Measurements from ENCODE around the gene RANBP3L. TPM values are rescaled to one million over a fixed set of nuclear protein-coding genes. Genes with fewer than 3 reads are reported as not detected.

Gene RANBP3L
- total RNA-seq, 1 experiment from 2014 or later, result not detected

DNA sequence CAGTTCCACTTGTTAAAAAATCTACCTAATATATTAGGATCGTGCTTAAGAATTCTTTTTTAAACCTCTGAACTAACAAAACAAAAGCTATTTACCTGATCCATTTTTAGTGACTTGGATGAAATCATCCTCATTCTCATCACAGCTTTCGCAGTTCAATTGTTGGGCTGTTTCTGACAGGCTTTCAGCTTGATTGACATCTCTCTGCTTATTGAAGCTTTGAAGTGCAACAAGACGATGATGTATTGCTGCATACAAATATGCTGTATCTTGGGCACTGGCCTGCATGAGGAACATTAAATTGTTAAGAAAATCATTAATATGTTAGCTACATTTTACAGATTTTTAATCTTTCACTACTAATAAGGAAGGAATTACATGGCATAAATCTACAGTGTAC lies 50.5 kb downstream of the RANBP3L start:
- in situ Hi-C loops (cut with HindIII; ENCODE audit: low sequenced_read_pairs), result no loop called here
- DNase-seq (ENCODE audit: low spot score), result no peak

- in situ Hi-C loops (cut with HindIII; ENCODE audit: low sequenced_read_pairs), result no loop called here
These were observed 51.3 kb downstream of the RANBP3L start for GRCh38 chr5:36250427-36250826.

GRCh38 chr5:36246036-36246800 lies 55.5 kb downstream of the RANBP3L start:
- DNase-seq (ENCODE audit: low spot score), result no peak
- in situ Hi-C loops (cut with HindIII; ENCODE audit: low sequenced_read_pairs), result no loop called here

More at GRCh38 chr5:36250427-36250826, 51.3 kb downstream of the RANBP3L start:
- DNase-seq (ENCODE audit: low spot score), result no peak

GRCh38 chr5:36244076-36244475 lies 57.6 kb downstream of the RANBP3L start:
- in situ Hi-C loops (cut with HindIII; ENCODE audit: low sequenced_read_pairs), result no loop called here

GRCh38 chr5:36243653-36244052 lies 58.0 kb downstream of the RANBP3L start:
- no peak for DNase-seq (ENCODE audit: low spot score)
- in situ Hi-C loops (cut with HindIII; ENCODE audit: low sequenced_read_pairs), result no loop called here

More at GRCh38 chr5:36244076-36244475, 57.6 kb downstream of the RANBP3L start:
- no peak for DNase-seq (ENCODE audit: low spot score)

- DNase-seq (ENCODE audit: low spot score), result peak; percentile 30
- in situ Hi-C loops (cut with HindIII; ENCODE audit: low sequenced_read_pairs), result no loop called here
These were observed 58.9 kb downstream of the RANBP3L start for GRCh38 chr5:36242534-36243485.

- peak; percentile 97 for DNase-seq (ENCODE audit: low spot score)
- in situ Hi-C loops (cut with HindIII; ENCODE audit: low sequenced_read_pairs), result no loop called here
These were observed 59.8 kb downstream of the RANBP3L start, which contains the start of gene NADK2 for GRCh38 chr5:36241631-36242533. NADK2 (minus strand) TSS chr5:36241925; CDS start chr5:36241798, 127 bp downstream.

GRCh38 chr5:36240779-36241630 lies 60.7 kb downstream of the RANBP3L start:
- DNase-seq (ENCODE audit: low spot score), result peak; percentile 50
- in situ Hi-C loops (cut with HindIII; ENCODE audit: low sequenced_read_pairs), result no loop called here

DNA sequence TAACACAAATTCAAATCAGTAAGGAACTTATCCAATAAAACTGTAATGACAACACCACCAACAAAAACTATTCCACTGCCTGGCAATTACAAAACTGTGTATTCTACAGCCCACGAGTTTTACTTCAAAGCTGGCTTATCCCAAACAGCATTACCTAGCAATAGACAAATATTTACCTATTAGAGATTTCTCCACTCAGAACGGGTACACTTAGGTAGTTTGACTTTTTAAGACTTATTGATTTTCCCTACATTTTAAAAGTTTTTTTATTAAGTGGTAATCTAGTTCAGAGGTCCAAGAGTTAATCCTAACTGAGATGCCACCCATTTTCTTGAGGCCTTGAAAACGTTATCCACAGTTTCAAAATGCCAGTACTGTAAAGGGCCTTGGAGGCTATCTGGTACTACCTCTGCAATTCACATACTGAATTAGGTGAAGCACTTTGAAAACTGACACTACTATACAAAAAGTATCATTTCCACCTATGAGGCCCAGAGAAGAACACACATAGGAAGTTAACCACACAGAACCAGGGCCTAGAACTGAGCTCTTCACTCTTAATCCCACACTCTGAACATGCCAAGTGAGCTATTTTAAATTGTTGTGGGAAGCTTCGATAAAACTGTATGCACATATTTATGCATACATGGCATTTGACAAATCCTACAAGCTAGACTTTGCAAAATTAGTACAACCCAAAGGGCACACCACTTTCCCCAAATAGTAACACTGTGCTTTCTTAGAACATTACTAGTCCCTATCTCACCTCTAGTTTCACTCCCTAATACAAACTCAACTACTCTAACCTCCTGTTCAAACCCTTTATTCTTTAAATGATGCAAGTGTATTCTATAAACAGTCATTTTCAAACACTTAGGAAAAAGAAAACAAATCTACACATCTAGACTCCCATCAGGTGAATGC lies 62.1 kb downstream of the RANBP3L start:
- in situ Hi-C loops (cut with HindIII; ENCODE audit: low sequenced_read_pairs), result no loop called here
- no peak for DNase-seq (ENCODE audit: low spot score)

- no peak for DNase-seq (ENCODE audit: low spot score)
- in situ Hi-C loops (cut with HindIII; ENCODE audit: low sequenced_read_pairs), result no loop called here
These were observed 63.0 kb downstream of the RANBP3L start for GRCh38 chr5:36238502-36239295.

DNA sequence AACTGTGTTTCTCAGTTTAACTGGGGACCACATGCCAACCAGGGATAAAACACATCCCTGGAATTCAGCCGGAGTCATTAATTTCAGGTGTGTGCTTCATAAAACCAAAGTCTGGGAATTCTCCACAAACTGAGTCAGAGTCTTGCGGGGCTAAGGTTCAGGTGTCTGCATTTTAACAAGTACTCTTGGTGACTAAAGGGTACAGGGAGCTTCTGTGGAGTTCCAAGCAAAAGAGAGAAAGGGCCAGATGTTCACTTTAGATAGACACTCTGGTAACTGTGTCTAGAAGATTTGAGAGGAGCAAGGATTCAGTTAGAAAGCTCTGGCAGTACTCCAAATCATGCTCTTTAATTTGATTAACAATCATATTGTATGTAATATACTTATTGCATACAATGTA lies 64.0 kb downstream of the RANBP3L start:
- in situ Hi-C loops (cut with HindIII; ENCODE audit: low sequenced_read_pairs), result no loop called here
- no peak for DNase-seq (ENCODE audit: low spot score)

- in situ Hi-C loops (cut with HindIII; ENCODE audit: low sequenced_read_pairs), result no loop called here
- no peak for DNase-seq (ENCODE audit: low spot score)
These were observed 64.9 kb downstream of the RANBP3L start for GRCh38 chr5:36236801-36237200.

- no peak for DNase-seq (ENCODE audit: low spot score)
- in situ Hi-C loops (cut with HindIII; ENCODE audit: low sequenced_read_pairs), result no loop called here
These were observed 69.2 kb downstream of the RANBP3L start for GRCh38 chr5:36232533-36232932.

DNA sequence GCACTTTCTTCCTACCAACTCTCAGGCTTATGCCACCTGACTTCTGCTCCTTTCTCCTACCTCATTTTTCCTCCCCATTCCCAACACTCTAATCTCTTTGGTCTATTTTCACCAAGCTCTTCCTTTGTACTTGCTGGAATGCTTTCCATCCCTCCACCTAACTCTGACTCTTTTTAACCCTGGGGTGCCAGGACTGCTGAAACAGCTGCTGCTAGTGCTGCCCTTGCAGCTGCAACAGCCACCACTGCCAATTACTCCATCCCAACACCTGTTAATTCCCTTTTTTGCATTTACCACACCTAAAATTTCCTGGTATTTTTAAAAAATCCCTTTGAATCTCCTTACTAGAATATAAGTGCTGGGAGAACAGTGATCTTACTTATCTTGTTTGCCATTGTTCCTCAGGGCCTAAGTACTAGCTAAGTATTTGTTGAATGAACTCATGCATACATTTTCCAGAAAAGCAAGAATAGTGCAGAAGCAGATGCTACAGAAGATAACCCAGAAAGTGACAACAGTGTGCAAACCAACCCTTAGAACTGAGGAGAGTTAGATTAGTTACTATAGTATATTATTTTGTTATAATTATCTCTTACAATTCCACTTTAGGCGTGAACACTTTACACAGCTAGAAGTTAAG lies 71.4 kb downstream of the RANBP3L start:
- DNase-seq (ENCODE audit: low spot score), result no peak
- in situ Hi-C loops (cut with HindIII; ENCODE audit: low sequenced_read_pairs), result no loop called here

DNA sequence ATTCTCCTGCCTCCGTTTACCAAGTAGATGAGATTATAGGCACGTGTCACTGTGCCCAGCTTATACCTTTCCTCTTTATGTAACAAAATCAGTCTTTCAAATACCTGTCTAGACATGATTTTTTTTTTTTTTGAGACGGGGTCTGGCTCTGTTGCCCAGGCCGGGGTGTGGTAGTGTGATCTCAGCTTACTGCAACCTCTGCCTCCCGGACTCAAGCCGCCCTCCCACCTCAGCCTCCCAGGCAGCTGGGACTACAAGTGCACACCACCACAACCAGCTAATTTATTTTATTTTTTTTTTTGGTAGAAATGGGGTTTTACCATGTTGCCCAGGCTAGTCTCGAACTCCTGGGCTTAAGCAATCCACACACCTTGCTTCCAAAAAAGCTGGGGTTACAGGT lies 73.2 kb downstream of the RANBP3L start:
- no peak for DNase-seq (ENCODE audit: low spot score)
- in situ Hi-C loops (cut with HindIII; ENCODE audit: low sequenced_read_pairs), result no loop called here

DNA sequence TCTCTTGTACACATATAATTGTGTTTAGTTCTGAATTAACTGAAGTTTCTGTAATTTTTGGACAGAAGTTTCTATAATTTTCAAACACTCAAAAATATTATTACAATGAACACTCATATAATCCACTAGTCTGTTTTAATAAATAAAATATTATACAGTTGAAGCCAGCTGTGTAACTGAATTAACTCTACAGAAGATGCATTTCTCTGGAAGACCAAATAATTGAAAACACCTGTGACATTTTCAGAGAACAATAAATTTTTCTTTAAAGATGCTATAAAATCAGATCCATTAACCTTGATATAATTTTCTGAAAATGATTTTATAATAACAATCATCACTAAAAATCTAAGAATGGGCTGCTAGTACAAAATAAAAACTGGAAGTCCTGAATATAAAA lies 74.7 kb downstream of the RANBP3L start:
- in situ Hi-C loops (cut with HindIII; ENCODE audit: low sequenced_read_pairs), result no loop called here

More for the DNA sequence above, 74.7 kb downstream of the RANBP3L start:
- DNase-seq (ENCODE audit: low spot score), result no peak

Measured in G401 (cell line).